SK-N-SH treated with all-trans-retinoic acid at 6 μM for 48 hours (cell line): ENCODE results near the gene RNF168.
A peak's percentile ranks its signal among the peaks of the same experiment; 100 is the strongest.
"Not testable (repeated sequence)": the region's sequence is repeated elsewhere in the genome, so short reads cannot be mapped to it uniquely, and the experiment has no call there.

ENCODE experiments used
- ATAC-seq: fragments of 200-7000 bp; cut with Tn5 transposase; 3 replicates; pipeline ENCODE4 v1.9.1; 2020; ENCODE audit warnings: mild to moderate bottlenecking, moderate library complexity
- ARNTL ChIP-seq: fragments of 450-650 bp; formaldehyde crosslinking; IDR thresholded peaks from 2 replicates; pipeline ENCODE4 v1.5.0; 2020; ENCODE audit warnings: low read depth, mild to moderate bottlenecking, moderate library complexity, borderline replicate concordance
- BACH2 ChIP-seq: fragments of 250-450 bp; sonication (Bioruptor Pico); IDR thresholded peaks from 2 replicates; pipeline ENCODE4 v1.9.0; 2021; ENCODE audit warnings: mild to moderate bottlenecking, borderline replicate concordance
- CREB5 ChIP-seq: fragments of 250-450 bp; sonication (Bioruptor Pico); IDR thresholded peaks from 2 replicates; pipeline ENCODE4 v1.5.1; 2020; ENCODE audit warnings: low read depth, mild to moderate bottlenecking, moderate library complexity
- CSDC2 ChIP-seq: fragments of 250-450 bp; sonication (Bioruptor Pico); IDR thresholded peaks from 2 replicates; pipeline ENCODE4 v1.5.0; 2020; ENCODE audit warnings: mild to moderate bottlenecking, moderate library complexity
- CSRNP3 ChIP-seq: fragments of 250-450 bp; sonication (Bioruptor Pico); IDR thresholded peaks from 2 replicates; pipeline ENCODE4 v1.5.1; 2021; ENCODE audit warnings: mild to moderate bottlenecking, moderate library complexity
- ESRRG ChIP-seq: fragments of 250-450 bp; sonication (Bioruptor Pico); IDR thresholded peaks from 2 replicates; pipeline ENCODE4 v1.6.1; 2021; ENCODE audit warnings: mild to moderate bottlenecking
- ISL1 ChIP-seq: fragments of 250-450 bp; sonication (Bioruptor Pico); IDR thresholded peaks from 2 replicates; pipeline ENCODE4 v2.1.2; 2022; ENCODE audit warnings: mild to moderate bottlenecking, moderate library complexity
- OSR1 ChIP-seq: fragments of 250-450 bp; sonication (Bioruptor Pico); IDR thresholded peaks from 2 replicates; pipeline ENCODE4 v1.8.0; 2022; ENCODE audit warnings: moderate library complexity, mild to moderate bottlenecking, inconsistent platforms
- PATZ1 ChIP-seq: fragments of 250-450 bp; sonication (Bioruptor Pico); IDR thresholded peaks from 2 replicates; pipeline ENCODE4 v1.8.0; 2020; ENCODE audit warnings: mild to moderate bottlenecking, moderate library complexity, borderline replicate concordance
- POU6F1 ChIP-seq: fragments of 250-450 bp; sonication (Bioruptor Pico); IDR thresholded peaks from 2 replicates; pipeline ENCODE4 v1.8.0; 2021; ENCODE audit warnings: low read depth, mild to moderate bottlenecking, moderate library complexity, borderline replicate concordance
- PPARA ChIP-seq: fragments of 250-450 bp; sonication (Bioruptor Pico); IDR thresholded peaks from 2 replicates; pipeline ENCODE4 v1.5.0; 2020; ENCODE audit warnings: mild to moderate bottlenecking, borderline replicate concordance
- RARB ChIP-seq: fragments of 250-450 bp; sonication (Bioruptor Pico); IDR thresholded peaks from 2 replicates; pipeline ENCODE4 v1.8.0; 2021; ENCODE audit warnings: mild to moderate bottlenecking, moderate library complexity
- SNAI2 ChIP-seq: fragments of 250-450 bp; sonication (Bioruptor Pico); IDR thresholded peaks from 2 replicates; pipeline ENCODE4 v1.5.0; 2020; ENCODE audit warnings: mild to moderate bottlenecking, moderate library complexity
- TCF4 ChIP-seq: fragments of 250-450 bp; sonication (Bioruptor Pico); IDR thresholded peaks from 2 replicates; pipeline ENCODE4 v1.8.0; 2021; ENCODE audit warnings: mild to moderate bottlenecking, moderate library complexity, borderline replicate concordance
- TOX ChIP-seq: fragments of 250-450 bp; sonication (Bioruptor Pico); IDR thresholded peaks from 2 replicates; pipeline ENCODE4 v1.8.0; 2021; ENCODE audit warnings: mild to moderate bottlenecking, moderate library complexity, borderline replicate concordance
- ZC3H10 ChIP-seq: fragments of 250-450 bp; sonication (Bioruptor Pico); IDR thresholded peaks from 2 replicates; pipeline ENCODE4 v1.5.1; 2021; ENCODE audit warnings: mild to moderate bottlenecking, moderate library complexity
- ZFP3 ChIP-seq: fragments of 250-450 bp; sonication (Bioruptor Pico); IDR thresholded peaks from 2 replicates; pipeline ENCODE4 v1.5.0; 2020; ENCODE audit warnings: mild to moderate bottlenecking, moderate library complexity
- ZFP30 ChIP-seq: fragments of 450-650 bp; formaldehyde crosslinking; IDR thresholded peaks from 2 replicates; pipeline ENCODE4 v1.5.0; 2022; ENCODE audit warnings: mild to moderate bottlenecking, moderate library complexity
- ZNF565 ChIP-seq: fragments of 450-650 bp; formaldehyde crosslinking; conservative IDR thresholded peaks from 2 replicates; pipeline ENCODE4 v1.5.0; 2020; ENCODE audit warnings: low read depth, mild to moderate bottlenecking, moderate library complexity
- ZNF70 ChIP-seq: fragments of 450-650 bp; formaldehyde crosslinking; IDR thresholded peaks from 2 replicates; pipeline ENCODE4 v1.5.0; 2020; ENCODE audit warnings: mild to moderate bottlenecking, moderate library complexity
- ZNF8 ChIP-seq: fragments of 450-650 bp; formaldehyde crosslinking; IDR thresholded peaks from 2 replicates; pipeline ENCODE4 v1.5.0; 2020; ENCODE audit warnings: mild to moderate bottlenecking, moderate library complexity

RNF168 gene

GRCh38 chr3:196454935-196455334, 48.6 kb downstream of the RNF168 start:
- TF ChIP-seq POU6F1 (CRISPR knock-in tag) (no peak), BACH2 (CRISPR knock-in tag) (no peak), ZFP30 (CRISPR knock-in tag) (no peak), OSR1 (CRISPR knock-in tag) (no peak), ZNF70 (no peak), RARB (CRISPR knock-in tag) (no peak), PATZ1 (no peak), CSDC2 (CRISPR knock-in tag) (no peak), ARNTL (no peak), ZNF8 (CRISPR knock-in tag) (no peak), TOX (CRISPR knock-in tag) (no peak), ESRRG (CRISPR knock-in tag) (no peak)
- peak; percentile 59 for ATAC-seq

GRCh38 chr3:196445391-196445790, 58.2 kb downstream of the RNF168 start:
- not testable (repeated sequence) for ATAC-seq

- ATAC-seq, result no peak
- no peak for TF ChIP-seq ISL1
- no peak for TF ChIP-seq ZNF70
- no peak for TF ChIP-seq PATZ1
- TF ChIP-seq ESRRG (CRISPR knock-in tag), result no peak
- TF ChIP-seq TCF4 (CRISPR knock-in tag), result no peak
- TF ChIP-seq ZNF565 (CRISPR knock-in tag), result no peak
- no peak for TF ChIP-seq CSDC2 (CRISPR knock-in tag)
- no peak for TF ChIP-seq ZC3H10 (CRISPR knock-in tag)
- TF ChIP-seq ZNF8 (CRISPR knock-in tag), result no peak
- TF ChIP-seq CSRNP3 (CRISPR knock-in tag), result no peak
- no peak for TF ChIP-seq POU6F1 (CRISPR knock-in tag)
- TF ChIP-seq ZFP3 (CRISPR knock-in tag), result no peak
- TF ChIP-seq PPARA (CRISPR knock-in tag), result no peak
- TF ChIP-seq ZFP30 (CRISPR knock-in tag), result no peak
- no peak for TF ChIP-seq BACH2 (CRISPR knock-in tag)
- no peak for TF ChIP-seq CREB5 (CRISPR knock-in tag)
- TF ChIP-seq TOX (CRISPR knock-in tag), result no peak
- no peak for TF ChIP-seq OSR1 (CRISPR knock-in tag)
- TF ChIP-seq SNAI2 (CRISPR knock-in tag), result no peak
Observed at GRCh38 chr3:196444500-196444894, 59.1 kb downstream of the RNF168 start.
